ENCODE results near the gene ACTR1B. TPM values are rescaled to one million over a fixed set of nuclear protein-coding genes. Genes with fewer than 3 reads are reported as not detected.
"Not testable (repeated sequence)": the region's sequence is repeated elsewhere in the genome, so short reads cannot be mapped to it uniquely, and the experiment has no call there.

ACTR1B gene
- total RNA-seq, 1 donor from 2014 or later, result 28.9 TPM

DNA sequence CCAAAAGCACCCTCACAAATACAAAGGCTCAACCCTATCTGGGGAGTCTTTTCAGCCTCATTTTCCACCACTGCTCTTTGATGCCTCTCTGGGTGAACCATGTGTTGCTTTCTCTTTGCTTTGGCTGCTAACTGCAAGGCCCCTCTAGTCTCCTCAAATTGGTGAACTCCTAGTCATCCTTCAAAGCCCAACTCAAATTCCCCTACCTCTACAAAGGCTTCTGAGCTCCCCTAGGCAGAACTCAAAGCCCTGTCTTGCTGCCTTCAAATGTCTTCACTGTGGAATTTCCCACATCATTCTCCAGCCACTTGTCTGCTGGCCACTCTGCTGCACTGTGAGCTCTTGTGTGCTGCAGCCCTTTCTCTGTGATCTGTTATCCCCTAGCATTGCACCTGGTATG is 40.9 kb downstream of the ACTR1B start:
- DNase-seq (ENCODE audit: low spot score in 2 of 2); FAIRE-seq: not testable (repeated sequence)

DNA sequence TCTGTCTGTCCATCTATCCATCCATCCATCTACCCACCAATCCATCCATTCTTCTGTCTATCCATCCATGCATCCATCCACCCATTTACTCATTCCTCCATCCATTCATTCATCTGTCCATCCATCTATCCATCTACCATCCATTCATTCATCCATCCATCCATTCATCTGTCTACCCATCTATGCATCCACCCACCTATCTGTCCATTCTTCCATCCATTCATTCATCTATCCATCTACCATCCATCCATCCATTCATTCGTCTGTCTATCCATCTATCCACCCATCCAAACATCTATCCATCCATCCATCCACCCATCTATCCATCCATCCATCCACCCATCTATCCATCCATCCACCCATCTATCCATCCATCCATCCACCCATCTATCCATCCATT is 43.4 kb downstream of the ACTR1B start:
- not testable (repeated sequence) for DNase-seq (ENCODE audit: low spot score in 2 of 2); FAIRE-seq

GRCh38 chr2:97618939-97619827 is 44.7 kb downstream of the ACTR1B start:
- not testable (repeated sequence) for DNase-seq (ENCODE audit: low spot score in 2 of 2); FAIRE-seq

DNA sequence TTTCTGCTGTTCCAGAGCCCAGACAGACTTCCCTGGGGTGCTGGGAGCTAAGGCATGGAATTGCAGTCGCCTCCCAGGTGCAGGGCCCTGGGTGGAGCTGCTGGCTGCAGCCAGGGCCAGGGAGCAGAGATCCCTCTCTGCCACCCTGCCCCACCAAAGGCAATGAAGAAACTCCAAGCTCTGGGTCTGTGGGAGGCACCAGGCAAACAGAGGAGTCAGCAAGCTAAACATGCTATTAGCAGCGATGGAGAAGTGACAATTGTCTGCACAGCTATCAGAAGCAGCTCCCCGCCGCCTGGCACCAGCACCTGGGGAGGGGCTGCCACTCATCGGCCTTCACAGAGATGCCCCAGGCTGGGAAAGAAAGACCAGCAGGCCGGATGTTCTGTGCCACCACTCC is 45.9 kb downstream of the ACTR1B start:
- FAIRE-seq (no peak), DNase-seq (ENCODE audit: low spot score in 2 of 2) (no peak)

DNA sequence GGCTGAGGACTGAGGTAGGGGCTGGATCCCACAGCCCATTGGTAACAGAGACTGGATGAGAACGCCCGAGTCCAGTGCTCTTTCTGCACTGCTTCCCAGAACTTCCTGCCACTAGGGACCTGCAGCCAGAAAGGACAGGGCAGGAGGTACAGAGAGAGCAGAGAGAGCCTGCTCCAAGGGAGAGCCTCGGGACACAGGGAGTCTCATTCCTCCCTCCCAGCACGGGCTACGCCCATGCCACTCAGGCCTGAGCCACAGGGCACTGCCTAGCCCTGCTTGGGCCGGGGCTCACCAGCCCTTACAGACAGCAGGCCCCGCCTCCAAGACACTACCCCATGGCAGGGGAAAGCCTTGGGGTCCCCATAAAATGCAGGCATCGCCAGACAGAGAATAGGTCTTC is 48.1 kb downstream of the ACTR1B start:
- not testable (repeated sequence) for DNase-seq (ENCODE audit: low spot score in 2 of 2); FAIRE-seq

- not testable (repeated sequence) for FAIRE-seq; DNase-seq (ENCODE audit: low spot score in 2 of 2)
Measured at GRCh38 chr2:97611895-97612294, 51.9 kb downstream of the ACTR1B start.

DNA sequence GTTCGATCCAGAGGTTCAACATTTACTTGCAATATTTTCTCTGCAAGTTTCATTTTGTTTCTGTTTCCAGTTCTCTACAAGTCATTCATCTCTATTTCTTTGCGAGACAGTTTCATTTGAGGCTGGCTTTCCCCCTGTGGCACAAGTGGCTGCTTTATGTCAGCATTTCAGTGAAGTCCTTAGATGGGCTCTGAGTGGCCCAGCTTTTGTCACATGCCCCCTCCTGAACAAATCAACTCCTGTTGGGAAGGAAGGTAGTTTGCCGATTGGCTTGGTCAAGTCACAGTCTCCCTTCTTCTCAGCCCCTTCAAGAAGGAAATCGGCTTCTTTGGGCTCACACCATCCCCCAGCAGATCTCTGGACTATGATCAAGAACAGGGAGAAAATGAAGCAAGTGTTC is 55.1 kb downstream of the ACTR1B start:
- FAIRE-seq; DNase-seq (ENCODE audit: low spot score in 2 of 2): not testable (repeated sequence)

Small RNA genes within 50 kb of the gene (small RNA-seq; reads per million reads assigned to genes)
- 0.13 reads per million for gene RNU4-8P

Other genes with a start within 250 kb of the ACTR1B start
- 540 TPM for gene ANKRD36B, start 74.2 kb downstream of the ACTR1B start, total RNA-seq
- gene COX5B, start 18.0 kb downstream of the ACTR1B start, total RNA-seq, result 351 TPM
- 3.3 TPM for gene C2orf92, start 5.7 kb upstream of the ACTR1B start, total RNA-seq
- gene ZAP70, start 49.5 kb upstream of the ACTR1B start, total RNA-seq, result 0.82 TPM

Measured in frontal cortex (tissue), 4 donors.